ENCODE data around the gene CHN1.
A peak's percentile ranks its signal among the peaks of the same experiment; 100 is the strongest.

The CHN1 gene

DNA sequence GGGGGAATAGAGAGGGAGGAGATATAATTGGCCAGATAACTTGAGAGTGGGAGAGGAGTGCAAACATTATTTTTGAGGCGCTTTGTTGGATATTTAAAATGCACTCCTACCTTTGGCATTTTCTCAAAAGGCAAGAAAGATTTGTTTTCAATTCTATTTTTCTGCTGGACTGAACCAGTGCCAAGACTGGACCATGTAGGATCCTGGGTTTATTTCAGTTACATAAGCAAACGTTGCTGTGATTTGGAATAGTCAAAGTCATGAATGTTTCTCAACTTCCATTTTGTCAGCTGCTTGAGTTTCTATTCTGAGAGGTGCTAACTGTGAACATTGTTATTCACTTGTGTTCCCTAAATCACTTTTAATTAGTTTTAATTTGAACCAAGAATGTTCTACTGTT lies 232.0 kb downstream of the CHN1 start:
- DNase-seq (ENCODE audit: low read depth): no peak
- H3K4me3 ChIP-seq (ENCODE audit: control insufficient read depth, low read depth, low read length): no peak overlapping the region
- TF ChIP-seq, protein P1, sequence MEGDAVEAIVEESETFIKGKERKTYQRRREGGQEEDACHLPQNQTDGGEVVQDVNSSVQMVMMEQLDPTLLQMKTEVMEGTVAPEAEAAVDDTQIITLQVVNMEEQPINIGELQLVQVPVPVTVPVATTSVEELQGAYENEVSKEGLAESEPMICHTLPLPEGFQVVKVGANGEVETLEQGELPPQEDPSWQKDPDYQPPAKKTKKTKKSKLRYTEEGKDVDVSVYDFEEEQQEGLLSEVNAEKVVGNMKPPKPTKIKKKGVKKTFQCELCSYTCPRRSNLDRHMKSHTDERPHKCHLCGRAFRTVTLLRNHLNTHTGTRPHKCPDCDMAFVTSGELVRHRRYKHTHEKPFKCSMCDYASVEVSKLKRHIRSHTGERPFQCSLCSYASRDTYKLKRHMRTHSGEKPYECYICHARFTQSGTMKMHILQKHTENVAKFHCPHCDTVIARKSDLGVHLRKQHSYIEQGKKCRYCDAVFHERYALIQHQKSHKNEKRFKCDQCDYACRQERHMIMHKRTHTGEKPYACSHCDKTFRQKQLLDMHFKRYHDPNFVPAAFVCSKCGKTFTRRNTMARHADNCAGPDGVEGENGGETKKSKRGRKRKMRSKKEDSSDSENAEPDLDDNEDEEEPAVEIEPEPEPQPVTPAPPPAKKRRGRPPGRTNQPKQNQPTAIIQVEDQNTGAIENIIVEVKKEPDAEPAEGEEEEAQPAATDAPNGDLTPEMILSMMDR (IDR thresholded peaks at IDR 0.05; ENCODE audit: control insufficient read depth, insufficient read depth, low read depth, low read length, missing control alignments): no peak

- TF ChIP-seq, protein P1 (IDR thresholded peaks at IDR 0.05; ENCODE audit: control insufficient read depth, insufficient read depth, low read depth, low read length, missing control alignments): no peak
These were observed 232.7 kb downstream of the CHN1 start for GRCh38 chr2:174772472-174772801.

GRCh38 chr2:174771631-174772471 lies 233.3 kb downstream of the CHN1 start:
- no peak overlapping the region for H3K4me3 ChIP-seq (ENCODE audit: control insufficient read depth, low read depth, low read length)
- TF ChIP-seq, protein P1 (IDR thresholded peaks at IDR 0.05; ENCODE audit: control insufficient read depth, insufficient read depth, low read depth, low read length, missing control alignments): peak; percentile 90
- peak; percentile 65 for DNase-seq (ENCODE audit: low read depth)

More at GRCh38 chr2:174772472-174772801, 232.7 kb downstream of the CHN1 start:
- no peak for DNase-seq (ENCODE audit: low read depth)
- no peak overlapping the region for H3K4me3 ChIP-seq (ENCODE audit: control insufficient read depth, low read depth, low read length)

GRCh38 chr2:174771136-174771535 lies 234.0 kb downstream of the CHN1 start:
- H3K4me3 ChIP-seq (ENCODE audit: control insufficient read depth, low read depth, low read length): no peak overlapping the region
- no peak for DNase-seq (ENCODE audit: low read depth)
- TF ChIP-seq, protein P1 (IDR thresholded peaks at IDR 0.05; ENCODE audit: control insufficient read depth, insufficient read depth, low read depth, low read length, missing control alignments): no peak

- no peak for DNase-seq (ENCODE audit: low read depth)
- H3K4me3 ChIP-seq (ENCODE audit: control insufficient read depth, low read depth, low read length): no peak overlapping the region
- TF ChIP-seq, protein P1 (IDR thresholded peaks at IDR 0.05; ENCODE audit: control insufficient read depth, insufficient read depth, low read depth, low read length, missing control alignments): no peak
These were observed 236.6 kb downstream of the CHN1 start for GRCh38 chr2:174768557-174768956.

DNA sequence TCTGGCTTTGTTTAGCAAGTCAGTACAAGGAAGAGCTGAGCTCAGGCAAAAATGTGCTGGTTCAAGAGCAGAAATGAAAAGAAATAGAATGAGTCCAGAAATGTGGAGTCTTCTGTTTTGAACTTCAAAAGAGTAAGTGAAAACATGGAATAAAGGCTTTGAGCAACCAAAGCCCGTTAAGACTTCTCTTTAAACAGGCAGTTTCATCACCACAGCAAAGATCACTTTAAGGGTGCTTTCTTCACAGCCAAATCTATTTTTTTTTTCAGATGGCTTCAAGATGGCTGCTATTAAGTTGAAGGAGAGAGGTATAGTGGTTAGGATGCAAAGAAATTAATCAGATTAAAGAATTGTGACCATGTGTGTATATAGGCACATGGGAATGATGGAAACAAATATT lies 238.9 kb downstream of the CHN1 start:
- DNase-seq (ENCODE audit: low read depth): no peak
- H3K4me3 ChIP-seq (ENCODE audit: control insufficient read depth, low read depth, low read length): no peak overlapping the region
- TF ChIP-seq, protein P1 (IDR thresholded peaks at IDR 0.05; ENCODE audit: control insufficient read depth, insufficient read depth, low read depth, low read length, missing control alignments): no peak

Data from AG09309 (cell line).